ENCODE data around the gene PLXNA1.
A peak's percentile ranks its signal among the peaks of the same experiment; 100 is the strongest.

The PLXNA1 gene

GRCh38 chr3:126998320-126998719 is 15.4 kb downstream of the PLXNA1 start:
- no peaks in the 10 kb centered on the region for H3K27me3 ChIP-seq (ENCODE audit: insufficient read depth, poor library complexity, severe bottlenecking)
- peak in 1 of 2 experiments; percentile 4 for DNase-seq (ENCODE audit: low read depth in 1 of 2, low spot score in 1 of 2)
- TF ChIP-seq GABPA (IDR thresholded peaks at IDR 0.05; ENCODE audit: low read depth) = no peak
- no peak for TF ChIP-seq CTCF (IDR thresholded peaks at IDR 0.05; ENCODE audit: insufficient read depth, low read length)
- peak; percentile 73 for TF ChIP-seq SPI1 (IDR thresholded peaks at IDR 0.05; ENCODE audit: borderline replicate concordance, low read depth)
- TF ChIP-seq POLR2AphosphoS5 (IDR thresholded peaks at IDR 0.05; ENCODE audit: low read depth) = no peak
- no peak overlapping the region for H3K27ac ChIP-seq (replicated peaks)
- no peak overlapping the region for H3K4me3 ChIP-seq (replicated peaks; ENCODE audit: insufficient read depth, low read length)

- no peak for DNase-seq (ENCODE audit: low read depth in 1 of 2, low spot score in 1 of 2)
- H3K27me3 ChIP-seq (ENCODE audit: insufficient read depth, poor library complexity, severe bottlenecking) = no peaks in the 10 kb centered on the region
- TF ChIP-seq CTCF (IDR thresholded peaks at IDR 0.05; ENCODE audit: insufficient read depth, low read length) (no peak), SPI1 (IDR thresholded peaks at IDR 0.05; ENCODE audit: borderline replicate concordance, low read depth) (no peak), GABPA (IDR thresholded peaks at IDR 0.05; ENCODE audit: low read depth) (no peak), REST (IDR thresholded peaks at IDR 0.05; ENCODE audit: insufficient replicate concordance, low read depth) (no peak)
- no peak overlapping the region for H3K4me3 ChIP-seq (replicated peaks; ENCODE audit: insufficient read depth, low read length)
- no peak overlapping the region for H3K27ac ChIP-seq (replicated peaks)
Measured at GRCh38 chr3:126998728-126999127, 15.8 kb downstream of the PLXNA1 start.

- H3K27ac ChIP-seq (replicated peaks) = no peak overlapping the region
- H3K4me3 ChIP-seq (replicated peaks; ENCODE audit: insufficient read depth, low read length) = no peak overlapping the region
- no peak for DNase-seq (ENCODE audit: low read depth in 1 of 2, low spot score in 1 of 2)
- TF ChIP-seq SPI1 (IDR thresholded peaks at IDR 0.05; ENCODE audit: borderline replicate concordance, low read depth) (no peak), REST (IDR thresholded peaks at IDR 0.05; ENCODE audit: insufficient replicate concordance, low read depth) (no peak), CTCF (IDR thresholded peaks at IDR 0.05; ENCODE audit: insufficient read depth, low read length) (no peak), GABPA (IDR thresholded peaks at IDR 0.05; ENCODE audit: low read depth) (no peak), POLR2AphosphoS5 (IDR thresholded peaks at IDR 0.05; ENCODE audit: low read depth) (no peak)
- no peaks in the 10 kb centered on the region for H3K27me3 ChIP-seq (ENCODE audit: insufficient read depth, poor library complexity, severe bottlenecking)
Measured at GRCh38 chr3:126999383-126999782, 16.5 kb downstream of the PLXNA1 start.

GRCh38 chr3:127000119-127000518 is 17.2 kb downstream of the PLXNA1 start:
- Histone ChIP-seq H3K27me3 (ENCODE audit: insufficient read depth, poor library complexity, severe bottlenecking) (no peaks in the 10 kb centered on the region), H3K4me3 (replicated peaks; ENCODE audit: insufficient read depth, low read length) (no peak overlapping the region), H3K27ac (replicated peaks) (no peak overlapping the region)
- TF ChIP-seq SPI1 (IDR thresholded peaks at IDR 0.05; ENCODE audit: borderline replicate concordance, low read depth) = no peak
- no peak for TF ChIP-seq REST (IDR thresholded peaks at IDR 0.05; ENCODE audit: insufficient replicate concordance, low read depth)
- no peak for DNase-seq (ENCODE audit: low read depth in 1 of 2, low spot score in 1 of 2)

All from HL-60 (cell line).